Measurements from ENCODE around the gene VGF.

DNA sequence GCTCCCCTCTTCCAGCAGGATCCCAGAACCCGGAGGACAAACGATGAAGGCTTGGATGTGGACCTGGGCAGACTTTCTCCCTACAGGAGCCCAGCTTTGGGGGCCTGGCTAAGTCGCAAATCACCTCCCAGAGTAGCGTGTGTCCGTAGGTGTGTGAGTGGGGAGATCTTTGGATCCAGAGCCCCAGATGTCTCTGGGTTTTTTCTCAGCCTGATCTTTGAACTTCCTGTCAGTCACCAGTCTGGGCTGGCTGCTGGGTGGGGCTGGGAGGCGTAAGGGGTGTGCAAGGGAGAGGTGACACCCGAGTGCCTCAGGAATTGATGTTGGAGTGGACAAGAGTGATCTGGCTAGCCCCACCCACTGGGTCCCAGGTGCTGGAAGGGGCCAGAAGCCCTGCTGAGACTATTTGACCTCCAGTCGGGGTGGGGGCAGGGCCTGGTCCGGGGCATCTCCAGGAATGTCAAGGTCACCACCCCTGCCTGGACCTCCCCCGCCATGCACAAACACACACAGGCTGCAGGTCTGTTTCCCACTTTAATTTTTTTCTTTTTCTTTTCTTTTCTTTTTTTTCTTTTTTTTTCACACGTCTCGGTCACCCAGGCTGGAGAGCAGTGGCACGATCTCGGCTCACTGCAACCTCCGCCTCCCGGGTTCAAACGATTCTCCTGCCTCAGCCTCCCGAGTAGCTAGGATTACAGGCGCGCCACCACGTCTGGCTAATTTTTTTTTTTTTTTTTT lies 35.7 kb upstream of the VGF start, which contains the start of gene MOGAT3:
- TF ChIP-seq, protein P1, sequence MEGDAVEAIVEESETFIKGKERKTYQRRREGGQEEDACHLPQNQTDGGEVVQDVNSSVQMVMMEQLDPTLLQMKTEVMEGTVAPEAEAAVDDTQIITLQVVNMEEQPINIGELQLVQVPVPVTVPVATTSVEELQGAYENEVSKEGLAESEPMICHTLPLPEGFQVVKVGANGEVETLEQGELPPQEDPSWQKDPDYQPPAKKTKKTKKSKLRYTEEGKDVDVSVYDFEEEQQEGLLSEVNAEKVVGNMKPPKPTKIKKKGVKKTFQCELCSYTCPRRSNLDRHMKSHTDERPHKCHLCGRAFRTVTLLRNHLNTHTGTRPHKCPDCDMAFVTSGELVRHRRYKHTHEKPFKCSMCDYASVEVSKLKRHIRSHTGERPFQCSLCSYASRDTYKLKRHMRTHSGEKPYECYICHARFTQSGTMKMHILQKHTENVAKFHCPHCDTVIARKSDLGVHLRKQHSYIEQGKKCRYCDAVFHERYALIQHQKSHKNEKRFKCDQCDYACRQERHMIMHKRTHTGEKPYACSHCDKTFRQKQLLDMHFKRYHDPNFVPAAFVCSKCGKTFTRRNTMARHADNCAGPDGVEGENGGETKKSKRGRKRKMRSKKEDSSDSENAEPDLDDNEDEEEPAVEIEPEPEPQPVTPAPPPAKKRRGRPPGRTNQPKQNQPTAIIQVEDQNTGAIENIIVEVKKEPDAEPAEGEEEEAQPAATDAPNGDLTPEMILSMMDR (IDR thresholded peaks at IDR 0.05) = no peak
- no peak for TF ChIP-seq ZFX (IDR thresholded peaks at IDR 0.05; ENCODE audit: borderline replicate concordance)
